22Rv1 (cell line): Measurements from ENCODE around the gene LGR5.

Source experiments
- CTCF ChIP-seq: fragments of 450-650 bp; IDR thresholded peaks from 2 replicates; pipeline ENCODE4 v1.5.1; 2017; ENCODE audit warnings: mild to moderate bottlenecking
- ZFX ChIP-seq: fragments of 450-650 bp; IDR thresholded peaks from 2 replicates; pipeline ENCODE4 v1.6.1; 2017; ENCODE audit warnings: antibody characterized with exemption, borderline replicate concordance

- TF ChIP-seq ZFX (no peak), CTCF (no peak)
Measured at GRCh38 chr12:71610031-71610795, 170.6 kb downstream of the LGR5 start.
